ENCODE results near the gene CLDN14.
"Not testable (repeated sequence)": the region's sequence is repeated elsewhere in the genome, so short reads cannot be mapped to it uniquely, and the experiment has no call there.

CLDN14 gene

GRCh38 chr21:36501589-36501892 is 21.6 kb upstream of the CLDN14 start:
- no peak for DNase-seq (ENCODE audit: low read depth in 2 of 2)

GRCh38 chr21:36499578-36500471 is 19.9 kb upstream of the CLDN14 start:
- no peak for DNase-seq (ENCODE audit: low read depth in 2 of 2)

GRCh38 chr21:36494557-36494956 is 14.6 kb upstream of the CLDN14 start:
- no peak for DNase-seq (ENCODE audit: low read depth in 2 of 2)

GRCh38 chr21:36491209-36491910 is 11.4 kb upstream of the CLDN14 start:
- no peak for DNase-seq (ENCODE audit: low read depth in 2 of 2)

GRCh38 chr21:36489776-36490165 is 9.8 kb upstream of the CLDN14 start:
- DNase-seq (ENCODE audit: low read depth in 2 of 2), result no peak

- DNase-seq (ENCODE audit: low read depth in 2 of 2), result no peak
Observed at GRCh38 chr21:36489103-36489775, 9.3 kb upstream of the CLDN14 start.

- no peak for DNase-seq (ENCODE audit: low read depth in 2 of 2)
Observed at GRCh38 chr21:36487641-36488307, 7.9 kb upstream of the CLDN14 start.

- no peak for DNase-seq (ENCODE audit: low read depth in 2 of 2)
Observed at GRCh38 chr21:36486246-36486645, 6.3 kb upstream of the CLDN14 start.

GRCh38 chr21:36485476-36485875 is 5.6 kb upstream of the CLDN14 start:
- DNase-seq (ENCODE audit: low read depth in 2 of 2), result no peak

- DNase-seq (ENCODE audit: low read depth in 2 of 2), result no peak
Observed at GRCh38 chr21:36483095-36483494, 3.2 kb upstream of the CLDN14 start.

GRCh38 chr21:36482673-36483072 is 2.8 kb upstream of the CLDN14 start:
- no peak for DNase-seq (ENCODE audit: low read depth in 2 of 2)

GRCh38 chr21:36482181-36482580 is 2.3 kb upstream of the CLDN14 start:
- DNase-seq (ENCODE audit: low read depth in 2 of 2), result no peak

- DNase-seq (ENCODE audit: low read depth in 2 of 2), result no peak
Observed at GRCh38 chr21:36481639-36482038, 1.7 kb upstream of the CLDN14 start.

GRCh38 chr21:36480618-36481017 is 696 bp upstream of the CLDN14 start:
- no peak for DNase-seq (ENCODE audit: low read depth in 2 of 2)

GRCh38 chr21:36478941-36479340 is 981 bp downstream of the CLDN14 start:
- DNase-seq (ENCODE audit: low read depth in 2 of 2), result no peak

GRCh38 chr21:36478207-36478701 is 1.7 kb downstream of the CLDN14 start:
- no peak for DNase-seq (ENCODE audit: low read depth in 2 of 2)

GRCh38 chr21:36477559-36477958 is 2.4 kb downstream of the CLDN14 start:
- DNase-seq (ENCODE audit: low read depth in 2 of 2), result no peak

GRCh38 chr21:36477001-36477400 is 2.9 kb downstream of the CLDN14 start:
- DNase-seq (ENCODE audit: low read depth in 2 of 2), result no peak

GRCh38 chr21:36476541-36476940 is 3.4 kb downstream of the CLDN14 start:
- DNase-seq (ENCODE audit: low read depth in 2 of 2), result not testable (repeated sequence)

GRCh38 chr21:36474591-36474990 is 5.3 kb downstream of the CLDN14 start:
- no peak for DNase-seq (ENCODE audit: low read depth in 2 of 2)

- DNase-seq (ENCODE audit: low read depth in 2 of 2), result no peak
Observed at GRCh38 chr21:36473203-36473602, 6.7 kb downstream of the CLDN14 start.

- no peak for DNase-seq (ENCODE audit: low read depth in 2 of 2)
Observed at GRCh38 chr21:36472377-36472776, 7.5 kb downstream of the CLDN14 start.
